Measurements from ENCODE around the gene ADAMTS12. TPM values are rescaled to one million over a fixed set of nuclear protein-coding genes. Genes with fewer than 3 reads are reported as not detected.

The ADAMTS12 gene
- total RNA-seq, 1 experiment from 2014 or later: 6.2 TPM

- no peak overlapping the region for H3K14ac ChIP-seq (ENCODE audit: insufficient read depth, low read length)
- H3K4me2 ChIP-seq (ENCODE audit: insufficient read depth, insufficient read length, low read length): no peak overlapping the region
- H3K9ac ChIP-seq (ENCODE audit: extremely low read depth, insufficient read length, low read length): no peak overlapping the region
- H2BK15ac ChIP-seq (ENCODE audit: low read depth, low read length): no peak overlapping the region
- no peak overlapping the region for H3K4ac ChIP-seq (ENCODE audit: low read depth, low read length)
- Mint-ChIP-seq H3K4me3 (no peak overlapping the region), H3K36me3 (ENCODE audit: insufficient read depth in 1 of 3, low read depth in 3 of 3) (no peaks in the 10 kb centered on the region), H3K9me3 (no peaks in the 10 kb centered on the region), H3K27ac (no peak overlapping the region), H3K4me1 (peaks cover 4 to 6% of the 10 kb centered on the region in 2 experiments), H3K27me3 (ENCODE audit: low read depth) (no peaks in the 10 kb centered on the region)
- no peaks in the 10 kb centered on the region for H3K4me1 ChIP-seq (ENCODE audit: insufficient read depth, low read length)
- H3K56ac ChIP-seq (ENCODE audit: insufficient read length, low read depth, low read length): no peak overlapping the region
- H3T11ph ChIP-seq (ENCODE audit: low read length): no peak overlapping the region
- H2BK20ac ChIP-seq (ENCODE audit: low read depth, low read length, poor library complexity, severe bottlenecking): no peak overlapping the region
- H3K9me3 ChIP-seq (ENCODE audit: control insufficient read depth, low read depth, low read length): no peaks in the 10 kb centered on the region
- H3K23ac ChIP-seq (ENCODE audit: insufficient read length, low read depth, low read length): no peak overlapping the region
- TF ChIP-seq, protein P1, sequence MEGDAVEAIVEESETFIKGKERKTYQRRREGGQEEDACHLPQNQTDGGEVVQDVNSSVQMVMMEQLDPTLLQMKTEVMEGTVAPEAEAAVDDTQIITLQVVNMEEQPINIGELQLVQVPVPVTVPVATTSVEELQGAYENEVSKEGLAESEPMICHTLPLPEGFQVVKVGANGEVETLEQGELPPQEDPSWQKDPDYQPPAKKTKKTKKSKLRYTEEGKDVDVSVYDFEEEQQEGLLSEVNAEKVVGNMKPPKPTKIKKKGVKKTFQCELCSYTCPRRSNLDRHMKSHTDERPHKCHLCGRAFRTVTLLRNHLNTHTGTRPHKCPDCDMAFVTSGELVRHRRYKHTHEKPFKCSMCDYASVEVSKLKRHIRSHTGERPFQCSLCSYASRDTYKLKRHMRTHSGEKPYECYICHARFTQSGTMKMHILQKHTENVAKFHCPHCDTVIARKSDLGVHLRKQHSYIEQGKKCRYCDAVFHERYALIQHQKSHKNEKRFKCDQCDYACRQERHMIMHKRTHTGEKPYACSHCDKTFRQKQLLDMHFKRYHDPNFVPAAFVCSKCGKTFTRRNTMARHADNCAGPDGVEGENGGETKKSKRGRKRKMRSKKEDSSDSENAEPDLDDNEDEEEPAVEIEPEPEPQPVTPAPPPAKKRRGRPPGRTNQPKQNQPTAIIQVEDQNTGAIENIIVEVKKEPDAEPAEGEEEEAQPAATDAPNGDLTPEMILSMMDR (conservative IDR thresholded peaks at IDR 0.05): no peak
- WGBS (ENCODE audit: extremely low coverage, insufficient read length, low lambda C conversion rate): no CpG with 5 or more reads among the region's 1 CpG
- H2AK5ac ChIP-seq (ENCODE audit: insufficient read length, low read length): no peak overlapping the region
- no peak for DNase-seq
- H3K79me2 ChIP-seq (ENCODE audit: insufficient read depth, low read length): no peaks in the 10 kb centered on the region
- H3K27me3 ChIP-seq (ENCODE audit: insufficient read depth, low read length): no peaks in the 10 kb centered on the region
- H3K79me1 ChIP-seq (ENCODE audit: insufficient read depth, low read depth, low read length, poor library complexity, severe bottlenecking): no peaks in the 10 kb centered on the region
- no peak overlapping the region for H3K18ac ChIP-seq (ENCODE audit: insufficient read length, low read depth, low read length)
- H2BK12ac ChIP-seq (ENCODE audit: insufficient read length, low read depth, low read length): no peak overlapping the region
- no peak overlapping the region for H4K5ac ChIP-seq (ENCODE audit: insufficient read length, low read depth, low read length)
- H2BK120ac ChIP-seq (ENCODE audit: low read depth, low read length, poor library complexity, severe bottlenecking): no peak overlapping the region
- H4K8ac ChIP-seq (replicated peaks; ENCODE audit: insufficient read length, low read depth, low read length): no peak overlapping the region
- no peak overlapping the region for H4K91ac ChIP-seq (ENCODE audit: insufficient read length, low read depth, low read length)
- no peaks in the 10 kb centered on the region for H3K23me2 ChIP-seq (ENCODE audit: insufficient read length, low read depth, low read length, poor library complexity, severe bottlenecking)
- H2BK5ac ChIP-seq (ENCODE audit: insufficient read length, low read length): no peak overlapping the region
- no peak overlapping the region for H2AFZ ChIP-seq (ENCODE audit: low read length)
- H4K20me1 ChIP-seq (ENCODE audit: control insufficient read depth, insufficient read depth, insufficient read length): no peaks in the 10 kb centered on the region
- H3K27ac ChIP-seq (ENCODE audit: insufficient read length, low read depth, low read length): no peak overlapping the region
Measured at GRCh38 chr5:33755231-33755630, 136.6 kb downstream of the ADAMTS12 start.

Data from H9 (cell line).